Stimulated activated naive CD4-positive, alpha-beta T cell treated with Interleukin-2 at 50 U/mL for 16 hours (primary cell): ENCODE measurements around the gene ACTN2.
A peak's percentile ranks its signal among the peaks of the same experiment; 100 is the strongest.
"Not testable (repeated sequence)": the region's sequence is repeated elsewhere in the genome, so short reads cannot be mapped to it uniquely, and the experiment has no call there.

Source experiments
- DNase-seq: peaks from one replicate; lab custom pipeline; 2025; lab: John Stamatoyannopoulos, UW

The ACTN2 gene

DNA sequence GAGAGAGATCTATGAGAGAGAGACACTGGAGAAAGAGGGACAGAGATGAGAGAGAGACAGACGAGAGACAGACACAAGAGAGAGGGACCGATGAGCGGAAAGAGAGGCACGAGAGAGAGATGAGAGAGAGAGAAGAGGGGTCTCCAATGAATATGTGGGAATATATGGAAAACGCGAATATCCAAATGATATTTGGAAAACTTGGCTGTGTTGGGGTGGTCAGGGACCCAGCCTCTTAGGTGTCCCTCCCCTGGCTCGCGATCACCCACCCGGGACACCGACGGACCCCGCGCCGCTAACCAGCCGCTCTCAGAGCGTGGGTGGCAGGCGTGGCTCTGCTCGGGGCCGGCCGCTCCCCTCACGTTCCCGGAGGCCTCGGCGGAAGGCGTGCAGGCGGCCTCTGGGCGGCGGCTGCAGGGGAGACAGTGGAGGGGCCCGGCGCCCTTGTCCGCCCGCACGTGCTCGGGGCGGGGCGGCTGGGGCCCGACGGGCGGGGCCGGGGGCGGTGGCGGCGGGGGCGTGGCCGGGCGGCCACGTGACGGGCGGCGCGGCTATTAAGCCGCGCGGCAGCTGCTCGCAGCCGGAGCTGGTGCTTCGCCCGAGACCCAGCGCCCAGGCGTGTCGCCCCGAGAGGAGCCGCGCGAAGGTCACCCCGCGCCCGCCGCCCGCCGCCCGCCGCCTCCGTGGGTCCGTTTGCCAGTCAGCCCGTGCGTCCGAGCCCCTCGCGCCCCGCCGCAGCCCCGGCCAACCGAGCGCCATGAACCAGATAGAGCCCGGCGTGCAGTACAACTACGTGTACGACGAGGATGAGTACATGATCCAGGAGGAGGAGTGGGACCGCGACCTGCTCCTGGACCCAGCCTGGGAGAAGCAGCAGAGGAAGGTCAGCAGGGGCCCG is at the start of gene ACTN2:
Gene ACTN2 (plus strand): TSS at position 583 of the 898 bp plus-strand sequence. CDS start 175 bp downstream, at position 758.
- peak; percentile 22 for DNase-seq

DNA sequence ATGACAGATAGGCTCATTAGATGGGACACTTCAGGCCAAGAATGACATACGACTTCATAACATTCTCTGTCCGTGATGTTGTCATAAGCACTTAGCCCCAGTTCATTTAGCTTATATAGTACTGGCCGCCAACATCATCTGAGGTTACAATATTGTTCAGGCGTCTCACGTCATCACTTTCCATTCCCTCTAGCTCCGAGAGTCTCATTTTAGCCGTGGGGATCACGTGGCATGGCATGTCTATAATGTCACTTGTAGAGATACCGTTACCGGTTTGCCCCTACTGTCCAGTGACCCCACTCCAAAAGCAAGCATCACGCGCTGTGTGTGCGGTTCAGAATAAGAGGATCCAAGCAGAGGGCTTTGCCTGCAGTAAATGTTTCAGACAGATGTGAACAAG is 47.4 kb upstream of the ACTN2 start:
- DNase-seq = no peak

DNA sequence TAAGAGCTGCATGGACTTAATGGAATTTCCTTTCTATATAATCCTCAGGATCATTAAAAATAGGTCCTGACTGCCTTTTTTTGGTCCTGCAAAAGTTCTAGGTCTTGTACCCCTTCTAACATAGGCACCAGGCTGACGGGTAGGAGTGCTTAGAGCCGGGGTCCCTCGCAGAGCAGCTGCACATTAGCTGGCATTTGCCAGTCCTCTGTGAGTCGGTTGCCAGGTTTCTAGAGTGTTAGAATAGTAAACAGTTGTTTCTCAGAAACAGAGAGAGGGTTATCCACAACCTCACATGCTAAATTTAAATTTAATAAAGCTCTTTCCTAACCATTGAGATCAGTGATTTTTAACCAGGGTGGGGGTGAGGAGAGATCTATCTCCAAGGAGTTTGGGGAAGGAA is 46.6 kb upstream of the ACTN2 start:
- DNase-seq = no peak

DNA sequence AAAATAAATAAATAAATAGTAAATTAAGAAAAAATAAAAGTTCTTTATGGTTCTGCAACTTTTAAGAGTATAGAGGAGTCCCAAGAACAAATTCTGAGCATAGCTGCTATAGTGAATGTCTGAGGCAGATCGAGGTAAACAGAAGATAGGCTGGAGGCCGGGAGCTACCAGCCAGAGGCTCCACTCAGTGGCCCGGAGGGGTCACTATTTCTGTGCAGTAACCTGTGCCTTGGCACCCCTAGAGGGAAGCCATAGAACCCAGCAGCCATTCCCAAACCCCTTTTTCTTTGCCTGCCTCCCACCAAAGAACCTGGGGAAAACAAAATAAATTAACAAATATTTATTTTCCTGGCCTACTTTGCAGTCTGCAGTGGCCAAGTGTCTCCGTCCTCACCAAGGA is 43.5 kb upstream of the ACTN2 start:
- DNase-seq = no peak

DNA sequence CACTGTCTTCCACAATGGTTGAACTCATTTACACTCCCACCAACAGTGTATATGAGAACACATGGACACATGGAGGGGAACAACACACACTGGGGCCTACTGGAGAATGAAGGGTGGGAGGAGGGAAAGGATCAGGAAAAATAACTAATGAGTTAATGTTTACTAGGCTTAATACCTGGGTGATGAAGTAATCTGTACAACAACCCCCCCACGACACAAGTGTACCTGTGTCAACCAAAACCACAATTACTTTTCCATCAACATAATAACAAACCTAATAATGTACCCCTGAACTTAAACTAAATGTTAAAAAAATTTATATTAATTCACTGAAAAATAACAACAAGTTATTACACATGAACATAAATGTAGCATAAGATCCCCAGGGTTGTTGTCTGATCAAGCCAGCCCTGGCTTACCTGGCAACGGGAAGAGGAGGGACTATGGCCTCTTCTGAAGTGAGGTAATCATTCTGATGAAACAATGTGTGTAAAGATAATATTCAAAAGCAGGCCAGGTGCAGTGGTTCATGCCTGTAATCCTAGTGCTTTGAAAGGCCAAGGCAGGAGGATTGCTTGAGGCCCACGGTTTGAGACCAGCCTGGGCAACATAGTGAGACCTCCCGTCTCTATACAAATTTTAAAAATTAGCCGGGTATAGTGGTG is 41.2 kb upstream of the ACTN2 start:
- DNase-seq = no peak

DNA sequence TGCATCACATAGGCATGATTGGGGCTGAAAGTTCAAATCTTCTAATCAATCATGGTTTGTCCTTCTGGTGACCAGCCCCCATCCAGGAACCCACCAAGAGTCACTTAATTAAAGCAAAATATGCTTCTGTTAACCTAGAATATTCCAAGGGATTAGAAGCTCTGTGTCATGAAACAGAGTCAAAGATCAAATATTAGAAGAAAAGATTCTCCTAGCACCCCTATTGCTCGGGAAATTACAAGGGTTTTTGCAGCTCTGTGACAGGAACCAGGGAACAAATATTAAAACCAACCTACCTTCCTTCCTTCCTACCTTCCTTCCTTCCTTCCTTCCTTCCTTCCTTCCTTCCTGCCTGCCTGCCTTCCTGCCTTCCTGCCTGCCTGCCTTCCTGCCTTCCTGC is 31.8 kb upstream of the ACTN2 start:
- DNase-seq = no peak

DNA sequence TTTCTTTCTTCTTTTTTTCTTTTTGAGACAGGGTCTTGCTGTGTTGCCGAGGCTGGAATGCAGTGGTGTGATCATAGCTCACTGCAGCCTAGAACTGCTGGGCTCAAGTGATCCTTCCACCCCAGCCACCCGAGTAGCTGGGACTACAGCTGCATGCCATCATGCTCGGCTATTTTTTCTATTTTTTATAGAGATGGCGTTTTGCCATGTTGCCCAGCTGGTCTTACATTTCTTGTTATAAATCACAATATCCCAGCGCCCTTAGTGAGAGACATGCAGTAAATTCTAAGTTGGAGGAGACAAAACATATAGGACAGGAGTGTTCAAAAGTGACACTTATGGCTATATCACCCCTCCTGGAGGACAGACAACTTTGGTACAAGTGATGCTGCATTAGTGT is 31.3 kb upstream of the ACTN2 start:
- no peak for DNase-seq

DNA sequence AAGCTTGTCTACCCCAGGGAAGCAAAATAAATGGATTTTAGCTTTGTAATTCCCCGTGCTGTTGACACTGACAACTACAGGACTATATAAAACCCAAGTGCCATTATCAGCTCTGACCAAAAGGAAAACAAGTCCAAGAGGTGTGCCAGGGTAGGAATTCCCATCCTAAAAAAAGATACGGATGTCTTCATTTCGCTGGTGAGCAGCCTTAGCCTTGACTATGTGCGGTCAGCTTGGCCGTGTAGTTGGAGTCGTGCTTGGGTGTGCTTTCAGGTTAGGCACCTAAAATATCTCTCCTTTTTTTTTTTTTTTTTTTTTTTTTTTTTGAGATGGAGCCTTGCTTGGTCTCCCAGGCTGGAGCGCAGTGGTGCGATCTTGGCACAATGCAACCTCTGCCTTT is 28.9 kb upstream of the ACTN2 start:
- no peak for DNase-seq

DNA sequence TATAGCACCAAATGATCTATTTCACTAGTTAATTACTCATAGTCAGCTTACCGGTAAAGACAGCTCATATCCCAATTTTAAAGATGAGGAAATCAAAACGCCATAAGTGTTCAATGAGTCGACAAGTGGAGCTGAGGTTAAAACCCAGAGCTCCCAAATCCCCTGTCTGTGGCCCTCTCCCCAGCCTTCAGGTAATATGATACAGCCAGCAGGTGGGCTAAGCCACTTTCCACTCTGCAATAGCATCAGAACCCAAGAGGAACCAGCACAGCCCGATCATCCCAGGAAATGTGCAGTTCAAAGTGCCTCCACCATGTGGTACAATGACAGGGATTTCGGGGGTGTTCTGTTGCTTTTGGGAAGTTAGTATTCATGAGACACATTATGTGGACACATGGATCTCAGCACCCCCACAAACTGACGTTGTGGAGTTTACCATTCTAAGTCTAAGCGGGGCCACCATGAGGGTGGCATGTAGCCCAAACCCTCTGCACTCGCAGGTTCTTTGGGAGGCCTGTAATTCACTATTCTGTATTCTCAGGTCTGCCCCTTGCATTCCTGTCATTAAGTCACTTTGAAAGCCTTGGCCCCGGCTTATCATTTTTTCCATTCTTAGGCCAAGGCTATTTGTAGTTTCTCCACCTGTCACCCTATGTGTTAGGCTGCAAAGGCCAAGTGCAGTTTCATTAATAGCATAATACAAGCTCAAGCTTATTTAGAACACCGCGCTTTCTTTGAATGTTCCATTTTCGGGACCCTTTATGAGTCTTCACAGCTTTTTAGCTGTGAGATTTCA is 26.3 kb upstream of the ACTN2 start:
- DNase-seq = no peak

DNA sequence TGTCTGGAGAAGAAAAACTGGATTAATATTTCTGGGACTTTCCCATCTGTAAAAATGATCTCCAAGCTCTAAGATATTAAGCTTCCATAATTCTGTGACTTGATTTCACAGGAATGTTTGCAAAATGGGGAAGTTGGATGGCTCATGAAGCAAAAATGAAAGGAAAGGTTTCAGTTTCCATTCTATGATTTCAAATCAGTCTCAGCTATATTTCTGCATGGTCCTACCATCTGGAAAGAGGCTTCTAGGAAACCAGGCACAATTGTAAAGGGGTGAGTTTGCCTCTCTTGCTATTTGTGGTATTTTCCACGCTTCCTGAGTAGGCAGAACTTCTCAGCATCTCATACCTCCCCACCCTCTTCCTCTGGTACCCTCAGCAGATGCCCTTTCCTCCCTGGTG is 22.4 kb upstream of the ACTN2 start:
- no peak for DNase-seq

DNA sequence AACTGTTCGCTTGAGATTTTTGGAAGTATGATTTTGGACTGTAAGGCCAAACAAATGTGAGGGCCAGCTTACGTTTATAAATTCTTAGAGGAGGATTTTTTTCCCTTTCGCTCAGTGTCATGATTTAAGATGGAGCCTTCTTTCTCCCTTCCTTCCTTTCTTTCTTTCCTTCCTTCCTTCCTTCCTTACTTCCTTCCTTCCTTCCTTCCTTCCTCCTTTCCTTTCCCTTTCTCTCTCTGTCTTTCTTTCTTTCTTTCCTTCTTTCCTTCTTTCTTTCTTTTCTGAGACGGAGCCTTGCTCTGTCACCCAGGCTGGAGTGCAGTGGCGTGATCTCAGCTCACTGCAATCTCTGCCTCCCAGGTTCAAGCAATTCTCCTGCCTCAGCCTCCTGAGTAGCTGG is 17.4 kb upstream of the ACTN2 start:
- not testable (repeated sequence) for DNase-seq

DNA sequence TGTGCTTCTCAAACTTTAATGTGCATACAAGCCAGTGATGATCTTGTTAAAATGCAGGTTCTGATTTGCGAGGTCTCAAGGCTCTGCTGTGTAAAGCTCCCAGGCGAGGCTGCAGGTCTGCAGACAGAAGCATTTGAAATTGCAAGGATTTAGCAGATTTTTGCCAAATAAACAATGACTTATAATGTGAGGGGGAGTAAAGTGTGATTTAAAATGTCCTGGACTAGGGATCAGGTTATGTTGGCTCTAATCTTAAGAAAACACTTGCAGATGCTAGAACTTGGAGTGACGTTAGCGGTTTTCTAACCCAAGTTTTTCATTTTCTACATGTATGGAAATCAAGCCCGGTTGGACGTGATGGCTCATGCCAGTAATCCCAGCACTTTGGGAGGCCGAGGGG is 16.2 kb upstream of the ACTN2 start:
- no peak for DNase-seq

DNA sequence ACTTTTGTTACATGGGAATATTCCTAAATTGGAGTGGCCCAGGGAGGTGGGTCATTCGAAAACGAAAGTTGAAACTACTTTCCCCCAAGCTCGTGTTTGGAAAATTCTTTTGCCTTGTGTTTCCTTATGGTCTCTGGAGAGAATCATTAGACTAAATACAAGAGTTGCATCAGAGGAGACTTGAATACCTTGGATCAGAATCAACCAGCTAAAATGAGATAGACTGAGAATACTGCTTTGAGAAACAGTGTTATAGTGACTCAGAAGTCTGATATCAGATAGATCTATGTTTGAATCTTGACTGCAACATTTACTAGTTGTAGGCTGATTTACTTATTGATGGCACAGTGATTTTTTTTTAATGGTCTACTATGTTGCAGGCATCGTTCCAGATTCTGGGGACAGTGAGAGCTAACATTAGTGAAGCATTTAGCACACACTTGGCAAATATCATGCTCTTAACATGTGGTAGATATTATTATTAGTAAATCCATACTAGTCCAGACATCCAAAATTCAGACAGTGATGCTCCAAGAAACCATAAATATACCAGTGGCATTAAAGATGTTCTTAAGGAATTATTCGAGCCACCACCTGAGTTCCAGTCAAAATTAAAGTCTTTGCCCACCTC is 12.9 kb upstream of the ACTN2 start:
- no peak for DNase-seq

DNA sequence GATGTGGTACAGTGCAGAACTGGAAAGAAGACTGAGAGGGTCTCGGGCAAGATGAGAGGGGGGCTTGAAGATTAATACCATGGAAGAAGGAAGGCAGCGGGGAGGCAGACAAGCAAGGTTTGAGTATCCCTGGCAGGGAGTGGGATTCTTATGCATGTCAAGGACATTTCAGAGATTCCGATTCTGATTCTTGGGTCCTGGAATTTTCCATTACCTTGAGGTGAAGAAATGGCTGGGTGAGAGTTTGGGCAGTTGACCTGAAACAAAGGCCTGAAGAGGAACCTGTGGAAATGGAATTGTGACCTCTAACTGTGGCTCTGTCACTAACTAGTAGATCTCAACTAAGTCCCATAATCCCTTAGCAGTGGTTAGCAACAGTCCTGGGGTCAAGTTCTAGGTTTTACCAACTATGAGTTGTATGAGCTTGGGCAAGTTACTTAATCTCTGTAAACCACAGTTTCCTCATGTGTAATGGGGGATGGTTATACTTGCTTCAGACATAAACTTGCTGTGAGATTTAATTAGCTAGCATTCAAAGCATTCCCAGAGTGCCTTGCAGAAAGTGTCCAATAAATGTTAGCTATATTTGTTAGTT is 8.6 kb upstream of the ACTN2 start:
- DNase-seq = no peak

DNA sequence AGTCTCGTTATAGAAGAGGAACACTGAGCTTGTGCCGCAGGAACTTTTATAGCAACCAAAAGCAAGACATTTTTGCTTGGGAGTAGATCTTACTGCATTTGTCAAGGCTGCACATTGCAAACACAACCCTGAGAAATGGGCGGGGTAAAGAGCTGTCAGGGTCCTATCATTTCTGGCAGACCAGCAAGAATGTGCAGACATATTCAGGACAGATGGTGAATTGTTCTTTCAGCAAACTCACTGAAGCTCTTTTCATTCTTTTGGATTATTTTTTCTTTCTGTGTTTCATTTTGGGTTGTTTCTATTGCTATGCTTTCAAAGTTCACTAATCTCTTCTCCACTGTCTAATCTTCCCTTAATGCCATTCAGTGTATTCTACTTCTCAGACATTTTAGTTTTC is 5.1 kb upstream of the ACTN2 start:
- DNase-seq = no peak

DNA sequence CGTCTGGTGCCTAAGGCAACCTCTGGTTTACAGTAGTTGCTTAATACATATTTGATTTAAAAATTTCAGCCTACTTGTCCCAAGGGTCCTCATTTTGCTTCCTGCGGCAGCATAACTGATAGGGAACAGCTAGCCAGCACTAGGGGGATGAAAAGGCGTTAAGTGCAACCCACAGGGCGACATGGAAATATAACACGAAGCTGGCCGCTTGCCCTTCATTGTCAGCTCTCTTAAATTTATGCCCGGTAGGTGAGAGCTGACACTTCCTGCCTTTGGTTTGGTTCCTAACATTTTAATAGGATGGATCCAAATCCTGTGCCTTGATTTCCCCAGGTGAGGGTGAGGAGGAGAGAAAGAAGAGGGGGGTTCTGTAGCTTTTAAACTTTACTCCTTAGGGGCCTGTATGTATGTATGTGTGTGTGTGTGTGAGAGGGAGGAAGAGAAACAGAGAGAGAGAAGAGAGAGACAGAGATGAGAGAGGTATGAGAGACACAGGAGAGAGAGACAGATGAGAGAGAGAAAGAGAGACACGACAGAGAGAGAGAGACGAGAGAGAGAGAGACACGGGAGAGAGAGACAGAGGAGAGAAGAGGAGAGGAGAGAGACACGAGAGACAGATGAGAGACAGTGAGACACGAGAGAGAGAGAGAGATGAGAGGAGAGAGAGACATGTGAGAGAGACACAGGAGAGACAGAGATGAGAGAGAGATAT is 938 bp upstream of the ACTN2 start:
- DNase-seq = no peak

DNA sequence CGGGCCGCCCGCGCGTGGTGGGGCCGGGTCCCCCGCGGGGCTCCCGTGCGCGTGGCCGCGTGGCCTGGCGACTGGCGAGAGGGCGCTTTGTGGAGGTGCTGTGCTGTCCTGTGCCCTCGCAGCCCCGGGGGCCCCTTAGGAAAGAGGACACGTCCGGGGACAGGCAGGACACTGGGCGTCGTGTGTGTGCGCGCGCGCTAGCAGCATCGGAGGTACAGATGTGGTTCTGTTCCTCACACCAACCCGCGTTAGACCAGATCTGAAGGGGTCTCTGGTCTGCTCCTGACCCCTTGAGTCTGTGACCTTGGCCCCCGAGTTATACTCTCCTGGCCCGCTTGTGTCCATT is 489 bp downstream of the ACTN2 start:
- DNase-seq = no peak

DNA sequence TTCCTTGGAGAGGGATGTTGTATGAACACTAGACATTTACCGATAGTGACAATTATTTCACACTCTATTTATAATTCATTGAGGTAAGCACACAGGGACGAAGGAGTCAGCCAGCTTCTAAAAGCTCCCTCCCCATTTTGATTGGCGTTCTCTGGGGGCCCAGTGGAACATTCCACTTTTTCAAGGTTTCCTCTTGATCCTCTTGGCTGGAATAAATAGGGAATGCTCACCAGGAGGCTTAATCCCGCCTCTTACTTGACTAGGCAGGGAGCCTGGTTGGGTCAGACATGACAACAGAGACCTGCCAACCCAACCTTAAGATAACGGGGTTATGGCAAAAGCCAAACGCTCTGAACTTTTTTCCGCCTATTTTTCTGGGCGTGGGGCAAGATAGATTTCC is 974 bp downstream of the ACTN2 start:
- no peak for DNase-seq

DNA sequence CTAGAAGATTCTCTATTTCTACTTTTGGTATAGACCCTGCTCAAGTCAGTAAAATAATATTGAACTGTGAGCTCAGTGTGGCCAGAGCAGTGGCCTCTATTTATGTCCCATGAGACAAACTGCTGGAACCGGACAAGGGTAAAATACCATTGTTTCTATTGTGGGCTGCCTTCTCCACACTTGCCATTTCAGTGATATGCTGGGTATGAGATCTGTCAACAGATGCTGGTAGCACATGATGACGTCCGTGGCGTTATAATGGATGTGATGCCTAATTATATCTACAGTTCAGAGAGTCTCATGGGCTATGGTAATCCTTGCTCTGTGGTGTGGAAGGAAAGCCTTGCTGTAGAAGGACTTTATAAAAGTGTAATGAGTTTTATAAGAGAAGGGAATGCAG is 2.4 kb downstream of the ACTN2 start:
- no peak for DNase-seq

DNA sequence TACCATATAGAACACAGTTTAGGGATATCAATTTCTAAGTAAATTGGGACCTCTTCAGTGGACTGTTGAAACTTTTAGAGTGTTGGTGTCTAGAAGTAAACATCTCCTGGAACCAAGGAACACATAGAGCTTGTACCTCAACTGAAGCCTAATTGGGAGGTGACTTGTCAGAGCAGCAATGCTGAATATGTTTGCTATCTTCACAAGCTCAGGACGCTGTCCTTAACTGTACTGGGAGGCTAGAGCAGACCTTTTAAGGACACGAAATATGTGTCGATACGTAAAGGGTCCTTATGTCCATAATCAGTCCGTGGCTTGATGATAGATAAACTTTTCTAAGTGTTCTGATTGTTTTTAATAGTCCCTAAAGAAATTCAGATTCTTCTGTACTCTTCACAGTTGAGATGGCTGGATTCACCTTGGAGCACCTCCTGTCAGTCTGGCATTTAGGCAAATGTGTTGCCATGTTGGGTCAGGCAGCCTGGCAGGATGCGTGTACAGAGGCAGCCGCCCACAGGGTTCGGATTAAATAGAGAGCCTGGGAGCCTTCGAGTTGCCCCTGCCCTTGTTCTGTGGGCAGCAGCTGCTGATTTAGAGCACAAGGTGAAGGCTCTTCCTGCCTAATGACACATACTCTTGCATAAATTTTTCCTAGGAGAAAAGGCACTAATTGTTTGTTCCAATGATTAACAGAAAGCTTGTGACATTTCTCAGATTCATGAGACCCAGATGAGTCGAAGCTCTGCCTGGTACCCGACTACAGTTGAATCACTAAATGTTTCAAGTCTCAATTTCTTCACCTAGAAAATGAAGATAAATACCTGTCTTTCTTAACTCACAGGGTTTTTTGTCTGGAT is 3.6 kb downstream of the ACTN2 start:
- no peak for DNase-seq
